GM20431 (cell line): ENCODE measurements around the gene ZNG1B.
"Not testable (repeated sequence)": the region's sequence is repeated elsewhere in the genome, so short reads cannot be mapped to it uniquely, and the experiment has no call there.

Experiments
- in situ Hi-C: fragments of 300-500 bp; cut with MseI, MboI; formaldehyde crosslinking; loops from one replicate; pipeline ENCODE4 v1.15.0; 2020; ENCODE audit warnings: low sequenced_read_pairs; ENCODE audit not compliant: unreplicated experiment

Gene ZNG1B

GRCh38 chr2:113437508-113438465 is at the start of gene ZNG1B:
TSS of gene ZNG1B (plus strand) at chr2:113437691. CDS start at chr2:113437869, 178 bp downstream.
- in situ Hi-C loops, result not testable (repeated sequence)

DNA sequence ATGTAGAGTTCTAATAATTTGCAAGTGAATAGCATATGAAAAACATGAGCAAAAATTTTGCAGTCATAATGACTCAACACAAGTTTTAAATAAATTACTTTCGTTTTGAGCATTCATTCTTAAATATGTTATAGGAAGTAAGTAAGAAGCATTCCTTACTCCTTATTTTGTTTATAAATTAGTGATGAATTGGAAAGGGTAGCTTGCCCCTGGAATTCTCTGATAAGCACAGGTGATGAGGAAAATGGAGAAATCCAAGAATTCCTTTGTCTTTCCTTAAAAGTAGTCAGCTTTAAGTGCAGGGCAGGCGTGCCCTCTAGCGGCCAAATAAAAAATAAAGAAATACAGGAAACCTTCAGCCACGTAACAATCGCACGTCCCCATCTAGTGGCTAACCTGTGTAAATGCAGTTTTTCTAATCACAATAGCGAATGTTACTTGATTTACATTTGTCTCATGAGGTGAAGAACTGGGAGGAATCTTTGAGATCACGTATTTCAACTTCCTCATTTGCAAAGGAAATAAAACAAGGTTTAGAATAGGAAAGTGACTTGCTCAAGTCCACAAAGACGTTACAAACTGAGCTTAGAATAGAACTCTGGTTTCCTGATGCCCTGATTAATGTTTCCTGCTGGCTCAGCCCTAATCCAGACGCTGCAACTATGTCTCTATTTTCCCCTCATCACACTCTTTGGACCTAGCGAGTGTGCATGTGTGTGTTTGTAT is 47.2 kb upstream of the ZNG1B start:
- in situ Hi-C loops, result loop anchor here (25.0 kb wide), 1 partner anchor 253 kb away; the partner anchor contains the start of gene IL1RN

GRCh38 chr2:113391073-113391472 is 46.4 kb upstream of the ZNG1B start:
- in situ Hi-C loops, result loop anchor here (25.0 kb wide), 1 partner anchor 254 kb away; the partner anchor contains the start of gene IL1RN

DNA sequence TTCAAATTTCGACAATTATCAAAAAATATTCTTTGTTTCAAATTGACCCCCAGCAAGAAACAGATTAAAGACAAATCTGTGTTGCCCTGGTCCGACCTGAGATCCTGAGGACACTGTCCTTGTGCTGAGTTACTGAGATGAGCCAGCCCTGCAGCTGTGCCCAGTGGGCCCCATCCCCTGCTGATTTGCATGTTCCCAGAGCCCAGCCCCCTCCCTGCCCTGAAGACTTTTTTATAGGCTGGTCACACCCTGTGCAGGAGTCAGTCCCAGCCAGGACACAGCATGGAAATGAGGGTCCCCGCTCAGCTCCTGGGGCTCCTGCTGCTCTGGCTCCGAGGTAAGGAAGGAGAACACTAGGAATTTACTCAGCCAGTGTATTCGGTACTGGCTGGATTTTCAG is 31.4 kb upstream of the ZNG1B start:
- in situ Hi-C loops, result no loop called here

GRCh38 chr2:113407446-113408099 is 29.9 kb upstream of the ZNG1B start:
- in situ Hi-C loops, result no loop called here

- in situ Hi-C loops, result not testable (repeated sequence)
Observed at GRCh38 chr2:113411725-113412352, 25.7 kb upstream of the ZNG1B start.

GRCh38 chr2:113412774-113413173 is 24.7 kb upstream of the ZNG1B start:
- in situ Hi-C loops, result not testable (repeated sequence)

DNA sequence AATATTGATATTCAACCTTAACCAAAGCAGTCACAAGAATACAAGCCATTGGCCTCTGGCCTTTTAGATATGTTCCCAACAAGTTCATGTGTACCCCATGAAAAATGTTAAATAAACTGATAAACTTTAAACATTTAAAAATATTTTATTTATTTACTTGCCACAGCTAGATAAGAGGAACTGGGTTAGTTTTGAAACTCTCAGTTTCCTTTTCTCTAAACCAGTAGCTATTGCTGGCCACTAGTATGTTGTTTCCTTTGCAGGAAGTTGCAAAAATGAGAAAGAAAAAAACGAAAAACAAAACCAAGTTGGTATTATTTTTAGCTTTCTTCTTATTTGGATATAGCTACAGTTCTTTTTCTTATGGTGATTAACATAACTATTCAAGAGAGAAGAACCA is 5.7 kb upstream of the ZNG1B start:
- in situ Hi-C loops, result not testable (repeated sequence)

- in situ Hi-C loops, result not testable (repeated sequence)
Observed at GRCh38 chr2:113433468-113433867, 4.0 kb upstream of the ZNG1B start.

DNA sequence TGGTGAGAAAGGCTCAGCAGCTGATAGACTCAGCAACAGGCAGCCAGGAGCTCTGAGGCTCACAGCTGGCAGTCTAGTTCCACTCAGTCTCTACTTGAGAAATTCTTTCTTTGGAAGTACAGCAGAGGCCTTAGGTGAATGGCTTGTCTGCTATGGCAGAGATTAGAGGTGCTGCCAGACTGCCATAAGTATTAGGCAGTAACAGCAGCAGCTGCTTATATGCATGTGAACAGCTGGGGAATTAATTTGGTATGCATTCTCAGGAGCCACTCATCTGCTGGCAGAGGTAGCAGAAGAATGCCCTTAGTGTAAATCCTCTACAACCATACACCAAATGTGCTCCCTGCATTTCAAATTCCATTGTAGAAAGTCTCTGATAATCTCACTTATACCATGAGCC is 28.3 kb downstream of the ZNG1B start:
- in situ Hi-C loops, result not testable (repeated sequence)

DNA sequence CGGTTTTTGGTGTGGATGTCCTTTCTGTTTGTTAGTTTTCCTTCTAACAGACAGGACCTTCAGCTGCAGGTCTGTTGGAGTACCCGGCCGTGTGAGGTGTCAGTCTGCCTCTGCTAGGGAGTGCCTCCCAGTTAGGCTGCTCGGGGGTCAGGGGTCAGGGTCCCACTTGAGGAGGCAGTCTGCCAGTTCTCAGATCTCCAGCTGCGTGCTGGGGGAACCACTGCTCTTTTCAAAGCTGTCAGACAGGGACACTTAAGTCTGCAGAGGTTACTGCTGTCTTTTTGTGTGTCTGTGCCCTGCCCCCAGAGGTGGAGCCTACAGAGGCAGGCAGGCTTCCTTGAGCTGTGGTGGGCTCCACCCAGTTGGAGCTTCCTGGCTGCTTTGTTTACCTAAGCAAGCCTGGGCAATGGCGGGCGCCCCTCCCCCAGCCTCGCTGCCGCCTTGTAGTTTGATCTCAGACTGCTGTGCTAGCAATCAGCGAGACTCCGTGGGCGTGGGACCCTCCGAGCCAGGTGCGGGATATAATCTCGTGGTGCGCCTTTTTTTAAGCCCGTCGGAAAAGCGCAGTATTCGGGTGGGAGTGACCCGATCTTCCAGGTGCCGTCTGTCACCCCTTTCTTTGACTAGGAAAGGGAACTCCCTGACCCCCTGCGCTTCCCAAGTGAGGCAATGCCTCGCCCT is 39.3 kb downstream of the ZNG1B start:
- in situ Hi-C loops, result not testable (repeated sequence)

DNA sequence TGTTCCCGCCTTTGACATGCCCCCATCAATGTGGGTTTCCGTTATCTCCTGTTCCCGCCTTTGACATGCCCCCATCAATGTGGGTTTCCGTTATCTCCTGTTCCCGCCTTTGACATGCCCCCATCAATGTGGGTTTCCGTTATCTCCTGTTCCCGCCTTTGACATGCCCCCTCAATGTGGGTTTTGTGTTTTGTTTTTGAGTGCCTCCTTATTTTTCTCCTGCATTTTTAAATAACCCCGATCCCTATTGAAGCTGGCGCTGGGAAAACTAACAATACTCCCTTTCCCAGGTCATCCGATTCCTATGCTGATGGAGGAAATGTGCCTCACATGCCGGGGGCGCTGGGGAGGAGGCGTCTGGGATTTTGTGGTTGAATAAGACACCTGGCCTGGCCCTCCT is 59.0 kb downstream of the ZNG1B start:
- in situ Hi-C loops, result not testable (repeated sequence)

GRCh38 chr2:113498365-113498764 is 60.9 kb downstream of the ZNG1B start, which contains the start of gene FOXD4L1:
TSS of gene FOXD4L1 (plus strand) at chr2:113498665. CDS start at chr2:113499257, 592 bp downstream.
- in situ Hi-C loops, result not testable (repeated sequence)

DNA sequence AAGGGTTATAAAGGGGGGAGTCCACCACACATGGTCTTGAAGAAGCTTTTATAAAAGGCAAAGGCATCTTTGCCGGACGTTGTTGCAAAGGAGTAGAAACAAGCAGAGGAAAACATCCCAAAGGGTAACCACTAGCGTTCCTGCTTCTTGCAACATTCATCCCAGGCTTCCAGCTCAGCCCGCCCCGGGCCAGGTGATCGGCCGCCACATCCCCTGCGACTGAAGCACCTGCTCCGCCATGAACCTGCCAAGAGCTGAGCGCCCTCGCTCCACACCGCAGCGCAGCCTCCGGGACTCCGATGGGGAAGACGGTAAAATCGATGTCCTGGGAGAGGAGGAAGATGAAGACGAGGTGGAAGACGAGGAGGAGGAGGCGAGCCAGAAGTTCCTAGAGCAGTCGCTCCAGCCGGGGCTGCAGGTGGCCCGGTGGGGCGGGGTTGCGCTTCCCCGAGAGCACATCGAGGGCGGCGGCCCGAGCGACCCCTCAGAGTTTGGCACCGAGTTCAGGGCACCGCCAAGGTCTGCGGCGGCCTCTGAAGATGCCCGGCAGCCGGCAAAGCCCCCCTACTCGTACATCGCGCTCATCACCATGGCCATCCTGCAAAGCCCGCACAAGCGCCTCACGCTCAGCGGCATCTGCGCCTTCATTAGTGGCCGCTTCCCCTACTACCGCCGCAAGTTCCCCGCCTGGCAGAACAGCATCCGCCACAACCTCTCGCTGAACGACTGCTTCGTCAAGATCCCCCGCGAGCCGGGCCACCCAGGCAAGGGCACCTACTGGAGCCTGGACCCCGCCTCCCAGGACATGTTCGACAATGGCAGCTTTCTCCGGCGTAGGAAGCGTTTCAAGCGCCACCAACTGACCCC is 61.8 kb downstream of the ZNG1B start:
- in situ Hi-C loops, result not testable (repeated sequence)

DNA sequence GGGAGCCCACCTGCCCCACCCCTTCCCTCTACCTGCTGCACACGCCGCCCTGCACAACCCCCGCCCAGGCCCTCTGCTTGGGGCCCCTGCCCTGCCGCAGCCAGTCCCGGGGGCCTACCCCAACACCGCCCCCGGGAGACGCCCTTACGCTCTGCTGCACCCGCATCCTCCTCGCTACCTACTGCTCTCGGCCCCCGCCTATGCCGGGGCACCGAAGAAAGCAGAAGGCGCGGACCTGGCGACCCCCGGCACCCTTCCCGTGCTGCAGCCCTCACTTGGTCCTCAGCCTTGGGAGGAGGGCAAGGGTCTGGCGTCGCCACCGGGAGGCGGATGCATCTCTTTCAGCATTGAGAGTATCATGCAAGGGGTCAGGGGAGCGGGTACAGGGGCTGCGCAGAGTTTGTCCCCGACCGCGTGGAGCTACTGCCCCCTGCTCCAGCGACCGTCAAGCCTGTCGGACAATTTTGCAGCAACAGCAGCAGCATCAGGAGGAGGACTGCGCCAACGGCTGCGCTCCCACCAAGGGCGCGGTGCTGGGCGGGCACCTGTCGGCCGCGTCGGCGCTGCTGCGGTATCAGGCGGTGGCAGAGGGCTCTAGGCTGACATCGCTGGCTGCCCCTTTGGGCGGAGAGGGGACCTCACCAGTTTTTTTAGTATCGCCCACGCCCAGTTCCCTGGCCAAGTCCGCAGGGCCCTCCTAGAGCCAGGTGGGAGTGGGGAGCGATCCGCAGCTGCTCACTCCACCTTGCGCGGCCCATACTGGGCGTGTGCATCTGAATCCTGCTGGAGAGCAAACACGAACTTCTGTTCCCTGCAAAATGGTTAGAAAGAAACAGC is 62.6 kb downstream of the ZNG1B start:
- in situ Hi-C loops, result not testable (repeated sequence)

GRCh38 chr2:113500723-113501038 is 63.2 kb downstream of the ZNG1B start:
- in situ Hi-C loops, result not testable (repeated sequence)

DNA sequence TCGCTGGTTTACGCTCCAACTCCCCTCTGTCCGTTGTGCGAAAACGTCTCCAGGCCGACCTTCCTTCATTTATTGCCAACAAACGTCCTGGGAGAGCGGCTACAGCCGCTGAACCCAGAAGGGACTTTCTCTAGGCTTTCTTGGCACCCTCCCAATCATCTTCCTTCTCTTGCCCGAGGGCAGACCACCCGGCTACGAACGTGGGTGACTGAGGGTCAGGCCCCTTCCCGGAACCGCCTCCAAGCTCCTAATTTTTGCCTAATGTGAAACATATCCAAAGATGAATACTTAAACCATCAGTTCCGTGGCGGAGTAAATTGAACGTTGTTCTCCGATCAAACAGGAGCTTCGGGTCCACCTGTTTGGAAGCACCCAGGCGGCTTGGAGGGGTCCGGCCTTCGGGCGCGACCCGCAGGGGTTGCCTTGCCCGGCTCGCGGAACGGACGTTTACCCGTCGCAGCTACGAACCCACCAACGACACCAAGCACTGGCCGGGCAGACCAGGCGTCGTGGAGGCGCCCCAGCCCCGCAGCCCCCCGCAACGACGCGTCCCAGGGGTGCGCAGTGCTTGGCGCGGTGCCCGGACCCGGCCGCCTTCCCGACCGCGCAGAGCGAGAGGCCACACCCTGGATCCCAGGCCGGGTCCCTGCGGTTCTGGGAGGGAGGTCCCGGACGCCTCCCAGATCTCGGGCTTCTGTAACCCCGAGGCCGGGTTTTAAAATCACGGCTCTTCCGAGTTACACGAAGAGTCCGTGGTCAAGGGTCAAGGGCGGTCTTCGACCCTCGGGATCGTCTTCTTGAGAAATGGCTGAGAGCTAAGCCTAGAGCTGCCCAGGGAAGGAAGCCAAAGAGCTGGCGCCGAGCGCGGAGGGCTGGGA is 65.0 kb downstream of the ZNG1B start:
- in situ Hi-C loops, result not testable (repeated sequence)
